BLaER1 (cell line): ENCODE data around the gene KCNIP4.

ENCODE experiments used
- H3K27ac ChIP-seq: shearing (Covaris generic); formaldehyde crosslinking; 2 replicates; pipeline ENCODE4 v1.8.1; 2022
- H3K27me3 ChIP-seq: shearing (Covaris generic); formaldehyde crosslinking; 2 replicates; pipeline ENCODE4 v1.8.1; 2022
- H3K36me3 ChIP-seq: shearing (Covaris generic); formaldehyde crosslinking; 2 replicates; pipeline ENCODE4 v1.8.1; 2022
- H3K4me1 ChIP-seq: shearing (Covaris generic); formaldehyde crosslinking; 2 replicates; pipeline ENCODE4 v1.8.1; 2022
- H3K4me2 ChIP-seq: shearing (Covaris generic); formaldehyde crosslinking; 2 replicates; pipeline ENCODE4 v1.8.1; 2022
- H3K4me3 ChIP-seq: shearing (Covaris generic); formaldehyde crosslinking; 2 replicates; pipeline ENCODE4 v1.8.1; 2022
- H3K9ac ChIP-seq: shearing (Covaris generic); formaldehyde crosslinking; 2 replicates; pipeline ENCODE4 v1.8.1; 2022
- H3K9me3 ChIP-seq: shearing (Covaris generic); formaldehyde crosslinking; 2 replicates; pipeline ENCODE4 v1.8.1; 2022
- H4K20me1 ChIP-seq: shearing (Covaris generic); formaldehyde crosslinking; 2 replicates; pipeline ENCODE4 v1.8.1; 2022
- Cebpa-rat ChIP-seq: shearing (Covaris generic); IDR thresholded peaks from 2 replicates; pipeline ENCODE4 v1.8.1; 2022

KCNIP4 gene

DNA sequence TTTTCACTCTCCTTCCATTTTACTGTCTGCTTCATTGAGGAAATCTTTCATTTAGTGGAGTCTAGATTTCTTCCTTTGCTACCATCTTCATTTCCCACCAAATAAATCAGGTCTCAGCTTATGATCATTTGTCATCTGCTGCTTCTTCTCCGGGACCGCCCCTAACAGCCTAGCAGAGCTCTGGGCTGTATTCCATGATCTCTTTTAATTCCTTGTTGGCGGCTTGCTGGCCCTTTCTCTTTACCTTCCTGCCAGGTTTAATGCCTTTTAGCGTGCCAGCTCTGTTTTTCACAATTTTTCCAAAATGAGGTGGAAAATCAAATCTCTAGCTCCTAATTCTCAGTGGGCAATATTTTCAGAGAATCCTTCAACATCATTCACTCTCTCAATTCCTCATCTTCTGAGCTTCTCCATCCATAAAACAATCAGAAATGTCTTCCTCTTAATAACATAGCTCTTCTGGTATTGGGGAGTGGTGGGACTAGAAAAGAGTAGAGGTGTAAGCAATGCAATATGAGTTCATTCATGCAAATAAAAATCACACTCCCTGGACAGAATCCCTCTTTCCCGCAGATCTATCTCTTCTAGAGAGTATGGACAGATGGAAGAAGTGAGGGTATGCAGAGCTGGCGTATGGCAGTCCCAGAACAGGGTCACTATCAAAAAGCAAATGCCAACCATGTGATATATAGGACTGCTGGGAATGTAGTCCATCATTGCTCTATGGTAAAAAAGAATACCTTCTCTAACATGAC is 491.3 kb downstream of the KCNIP4 start:
- no peak overlapping the region for H3K4me3 ChIP-seq
- no peaks in the 10 kb centered on the region for H4K20me1 ChIP-seq
- no peak overlapping the region for H3K4me2 ChIP-seq
- H3K9me3 ChIP-seq: no peaks in the 10 kb centered on the region
- H3K36me3 ChIP-seq: no peaks in the 10 kb centered on the region
- no peak for TF ChIP-seq Cebpa-rat
- H3K9ac ChIP-seq: no peak overlapping the region
- H3K27ac ChIP-seq: no peak overlapping the region
- no peaks in the 10 kb centered on the region for H3K4me1 ChIP-seq
- no peaks in the 10 kb centered on the region for H3K27me3 ChIP-seq

DNA sequence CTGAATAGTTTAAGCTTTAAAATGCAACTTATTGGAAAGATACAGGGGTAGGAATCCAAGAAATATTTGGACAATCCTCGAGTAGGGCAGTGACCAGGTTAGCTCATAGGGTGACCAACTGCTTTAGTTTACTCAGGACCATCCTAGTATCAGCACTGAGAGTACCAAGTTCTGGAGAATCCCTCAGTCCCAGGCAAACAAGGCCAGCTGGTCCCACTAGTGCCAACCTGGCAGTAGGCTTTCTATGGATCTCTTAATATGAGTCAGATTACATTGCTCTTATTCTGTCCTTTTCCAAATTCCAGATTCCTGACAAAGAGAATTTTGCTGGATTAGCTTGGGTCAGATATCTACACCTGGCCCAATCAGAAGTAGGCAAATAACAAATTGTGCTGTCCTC is 493.7 kb downstream of the KCNIP4 start:
- TF ChIP-seq Cebpa-rat: no peak
- Histone ChIP-seq H3K9me3 (no peaks in the 10 kb centered on the region), H3K4me2 (no peak overlapping the region), H3K27ac (no peak overlapping the region), H3K4me1 (no peaks in the 10 kb centered on the region), H3K36me3 (no peaks in the 10 kb centered on the region), H3K4me3 (no peak overlapping the region), H3K27me3 (no peaks in the 10 kb centered on the region), H4K20me1 (no peaks in the 10 kb centered on the region), H3K9ac (no peak overlapping the region)

DNA sequence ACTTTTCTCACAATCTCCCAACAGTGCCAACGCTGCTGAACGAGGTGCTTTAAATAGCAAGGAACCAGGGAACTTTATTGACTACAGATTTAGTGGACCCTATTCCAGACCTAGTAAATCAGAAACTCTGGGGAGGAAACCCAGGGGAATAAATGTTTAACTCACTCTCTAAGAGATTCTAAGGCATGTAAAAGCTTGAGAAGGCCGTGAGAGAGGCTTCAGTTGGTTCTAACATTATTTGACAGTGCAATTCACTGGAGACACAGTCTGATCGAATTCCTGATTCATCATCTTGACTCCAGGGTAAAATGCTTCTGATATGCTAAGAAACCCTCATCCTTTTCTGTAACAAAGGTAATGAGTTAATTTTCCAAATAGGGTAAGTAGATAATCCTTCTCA is 494.4 kb downstream of the KCNIP4 start:
- TF ChIP-seq Cebpa-rat: no peak
- no peaks in the 10 kb centered on the region for H3K36me3 ChIP-seq

DNA sequence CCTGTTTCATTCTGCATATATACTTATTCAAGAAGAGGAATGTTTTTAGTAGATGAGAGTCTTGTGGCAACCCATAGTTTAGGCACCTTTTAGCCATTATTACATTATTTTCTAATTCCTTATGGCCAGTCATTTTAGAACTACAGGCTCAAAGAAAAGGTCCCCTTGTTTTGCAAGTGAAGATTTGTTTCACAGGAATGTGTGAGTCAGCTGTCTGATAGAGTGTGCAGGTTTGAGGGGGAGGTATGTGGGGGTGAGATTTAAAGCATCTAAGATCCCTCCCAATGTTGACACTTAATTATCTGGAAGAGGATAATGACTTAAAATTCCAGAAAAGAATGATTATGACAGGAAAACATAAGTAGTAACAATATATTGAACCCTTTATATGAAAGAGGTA is 495.6 kb downstream of the KCNIP4 start:
- Histone ChIP-seq H3K4me1 (no peaks in the 10 kb centered on the region), H3K9me3 (no peaks in the 10 kb centered on the region), H3K27me3 (no peaks in the 10 kb centered on the region), H3K9ac (no peak overlapping the region), H3K36me3 (no peaks in the 10 kb centered on the region), H3K4me2 (no peak overlapping the region), H4K20me1 (no peaks in the 10 kb centered on the region), H3K27ac (no peak overlapping the region), H3K4me3 (no peak overlapping the region)
- TF ChIP-seq Cebpa-rat: no peak

More for the DNA sequence above, 494.4 kb downstream of the KCNIP4 start:
- Histone ChIP-seq H4K20me1 (no peaks in the 10 kb centered on the region), H3K4me3 (no peak overlapping the region), H3K9me3 (no peaks in the 10 kb centered on the region), H3K9ac (no peak overlapping the region), H3K4me1 (no peaks in the 10 kb centered on the region), H3K4me2 (no peak overlapping the region), H3K27me3 (no peaks in the 10 kb centered on the region), H3K27ac (no peak overlapping the region)

DNA sequence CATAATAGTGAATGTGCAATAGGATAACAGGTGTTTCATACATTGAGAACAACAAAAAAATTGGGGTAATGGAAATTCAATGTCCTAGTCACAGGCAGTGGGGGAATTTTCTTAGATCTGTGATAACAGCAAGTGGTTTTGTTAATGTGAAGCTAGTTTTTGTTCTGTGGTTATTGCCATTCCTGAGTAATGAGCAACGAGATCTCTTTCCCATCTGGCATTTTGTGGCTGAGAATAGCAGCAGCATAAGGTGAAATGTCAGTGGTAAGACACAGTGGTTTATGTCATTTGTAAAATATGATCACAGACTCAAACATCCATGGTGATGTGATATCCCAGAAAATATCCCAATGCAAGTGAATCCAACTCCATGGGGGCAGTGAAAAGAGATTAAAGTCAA is 497.5 kb downstream of the KCNIP4 start:
- Histone ChIP-seq H3K27me3 (no peaks in the 10 kb centered on the region), H3K27ac (no peak overlapping the region), H3K9ac (no peak overlapping the region), H3K4me3 (no peak overlapping the region), H4K20me1 (no peaks in the 10 kb centered on the region), H3K4me2 (no peak overlapping the region), H3K36me3 (no peaks in the 10 kb centered on the region), H3K4me1 (no peaks in the 10 kb centered on the region), H3K9me3 (no peaks in the 10 kb centered on the region)
- TF ChIP-seq Cebpa-rat: no peak

DNA sequence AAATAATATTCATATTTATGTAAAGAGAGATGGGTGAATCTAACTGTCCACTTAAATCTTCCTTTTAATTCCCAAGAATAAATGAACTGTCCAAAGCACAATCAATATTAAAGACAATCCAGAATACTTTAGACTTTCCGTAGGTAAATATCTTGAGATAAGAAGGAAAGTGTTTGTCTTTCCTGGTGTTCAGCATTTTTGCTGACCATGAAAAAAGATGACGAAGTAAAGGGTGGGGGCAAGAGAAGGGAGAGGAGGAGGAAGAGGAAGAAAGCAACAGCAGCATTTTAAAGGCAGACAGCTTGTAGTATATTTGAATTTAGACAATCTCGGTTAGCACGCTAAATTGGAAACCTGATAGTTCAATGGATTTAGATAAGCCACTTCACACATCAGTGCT is 498.2 kb downstream of the KCNIP4 start:
- Histone ChIP-seq H3K36me3 (no peaks in the 10 kb centered on the region), H3K9me3 (no peaks in the 10 kb centered on the region), H3K4me2 (no peak overlapping the region), H3K27me3 (no peaks in the 10 kb centered on the region), H3K4me3 (no peak overlapping the region), H4K20me1 (no peaks in the 10 kb centered on the region), H3K9ac (no peak overlapping the region), H3K27ac (no peak overlapping the region), H3K4me1 (no peaks in the 10 kb centered on the region)
- TF ChIP-seq Cebpa-rat: no peak

DNA sequence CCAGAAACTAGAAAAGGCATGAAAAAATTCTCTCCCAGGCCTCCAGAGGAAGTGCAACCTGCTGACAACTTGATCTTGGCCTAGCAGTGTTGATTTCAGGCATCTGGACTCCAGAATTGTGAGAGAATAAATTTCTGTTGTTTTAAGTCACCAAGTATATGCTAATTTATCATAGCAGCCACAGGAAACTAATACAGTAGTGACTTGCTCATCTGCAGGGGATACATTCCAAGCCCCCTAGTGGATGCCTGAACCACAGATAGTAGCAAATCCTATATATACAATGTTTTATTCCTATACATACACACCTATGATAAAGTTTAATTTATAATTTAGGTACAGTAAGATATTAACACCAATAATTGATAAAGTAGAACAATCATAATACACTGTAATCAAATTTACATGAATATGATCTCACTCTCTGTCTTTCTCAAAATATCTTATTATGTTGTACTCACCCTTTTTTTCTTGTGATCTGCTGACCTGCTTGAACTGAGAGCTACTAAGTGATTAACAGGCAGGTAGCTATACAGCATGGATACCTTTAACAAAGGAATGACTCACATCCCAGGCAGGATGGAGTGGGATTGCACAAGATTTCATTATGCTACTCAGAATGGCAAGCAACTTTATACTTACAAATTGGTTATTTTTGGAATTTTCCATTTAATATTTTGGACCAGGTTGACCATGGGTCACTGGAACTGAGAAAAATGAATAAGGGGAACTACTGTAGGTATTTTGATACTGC is 501.1 kb downstream of the KCNIP4 start:
- H3K36me3 ChIP-seq: no peaks in the 10 kb centered on the region
- H3K27ac ChIP-seq: no peak overlapping the region
- H3K4me3 ChIP-seq: no peak overlapping the region
- H3K4me1 ChIP-seq: no peaks in the 10 kb centered on the region
- H4K20me1 ChIP-seq: no peaks in the 10 kb centered on the region
- no peaks in the 10 kb centered on the region for H3K27me3 ChIP-seq
- no peak overlapping the region for H3K9ac ChIP-seq
- no peak overlapping the region for H3K4me2 ChIP-seq
- no peaks in the 10 kb centered on the region for H3K9me3 ChIP-seq
- TF ChIP-seq Cebpa-rat: no peak

DNA sequence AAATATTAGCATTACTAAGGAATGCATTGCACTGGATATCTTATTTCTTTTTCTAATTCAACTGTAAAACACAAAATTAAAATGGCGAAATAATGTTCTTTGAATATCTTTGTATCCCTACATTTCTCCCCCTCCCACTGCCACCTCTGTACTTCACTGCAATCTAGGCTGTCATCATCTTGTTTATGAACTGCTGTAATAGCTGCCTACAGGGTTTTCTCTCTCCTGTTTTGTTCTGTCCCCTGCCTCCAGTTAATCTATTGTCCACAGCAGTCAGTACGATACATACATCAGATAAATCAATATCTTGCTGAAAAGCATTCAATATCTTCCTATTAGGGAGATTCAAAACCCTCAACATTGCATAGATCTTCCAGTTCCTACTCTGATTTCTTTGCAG is 528.4 kb downstream of the KCNIP4 start:
- Histone ChIP-seq H3K4me3 (no peak overlapping the region), H3K9me3 (no peaks in the 10 kb centered on the region), H3K27ac (no peak overlapping the region), H3K4me2 (no peak overlapping the region), H3K9ac (no peak overlapping the region), H3K27me3 (no peaks in the 10 kb centered on the region), H4K20me1 (no peaks in the 10 kb centered on the region), H3K36me3 (no peaks in the 10 kb centered on the region), H3K4me1 (no peaks in the 10 kb centered on the region)
- no peak for TF ChIP-seq Cebpa-rat

DNA sequence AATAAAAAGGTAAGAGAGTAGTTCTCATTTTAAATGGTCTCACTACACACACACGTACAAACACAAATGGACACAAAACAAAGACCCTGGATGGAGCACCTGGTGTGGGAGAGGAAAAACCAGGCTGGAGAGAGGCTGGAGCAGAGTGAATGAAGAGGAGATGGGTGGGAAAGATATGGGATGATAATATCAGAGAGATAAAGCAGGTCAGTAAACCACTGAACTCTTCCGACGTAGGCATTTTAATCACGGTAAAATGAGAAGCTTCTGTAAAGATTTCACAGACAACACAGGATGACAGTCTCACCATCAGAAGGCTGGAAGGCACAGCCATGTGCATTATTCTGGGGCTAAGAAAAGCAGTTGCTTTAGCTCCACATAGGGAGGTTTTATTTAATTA is 532.8 kb downstream of the KCNIP4 start:
- no peak overlapping the region for H3K4me2 ChIP-seq
- H3K9me3 ChIP-seq: no peaks in the 10 kb centered on the region
- H3K4me1 ChIP-seq: no peaks in the 10 kb centered on the region
- H3K4me3 ChIP-seq: no peak overlapping the region
- H4K20me1 ChIP-seq: no peaks in the 10 kb centered on the region
- H3K9ac ChIP-seq: no peak overlapping the region
- H3K27ac ChIP-seq: no peak overlapping the region
- H3K27me3 ChIP-seq: no peaks in the 10 kb centered on the region
- TF ChIP-seq Cebpa-rat: no peak
- no peaks in the 10 kb centered on the region for H3K36me3 ChIP-seq

DNA sequence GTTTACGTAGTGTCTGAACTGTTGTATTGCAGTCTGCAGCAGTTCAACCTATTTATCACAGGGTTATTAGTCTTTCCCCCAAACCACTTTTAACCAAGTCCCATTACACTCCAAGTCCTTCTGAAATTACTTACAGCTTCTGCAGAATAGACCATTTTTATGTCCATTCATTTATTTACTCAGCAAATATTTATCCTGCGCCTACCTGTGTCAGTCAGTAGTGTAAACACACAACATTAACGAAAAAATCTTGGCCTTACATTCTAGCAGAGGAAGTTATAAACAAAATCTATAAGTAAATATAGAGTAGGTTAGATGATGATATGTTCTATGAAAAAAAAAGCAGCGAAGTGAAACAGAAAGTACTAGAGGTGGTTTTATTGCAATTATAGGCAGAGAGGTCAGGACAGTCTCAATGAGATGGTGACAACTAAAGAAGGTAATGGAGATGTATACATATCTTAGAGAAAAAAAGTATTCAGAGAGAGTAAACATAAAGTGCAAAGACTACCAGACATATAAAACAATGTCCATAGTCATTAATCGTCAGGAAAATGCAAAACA is 534.7 kb downstream of the KCNIP4 start:
- no peaks in the 10 kb centered on the region for H3K27me3 ChIP-seq
- TF ChIP-seq Cebpa-rat: no peak
- H4K20me1 ChIP-seq: no peaks in the 10 kb centered on the region
- no peaks in the 10 kb centered on the region for H3K9me3 ChIP-seq
- H3K9ac ChIP-seq: no peak overlapping the region
- H3K4me2 ChIP-seq: no peak overlapping the region
- no peak overlapping the region for H3K4me3 ChIP-seq
- no peak overlapping the region for H3K27ac ChIP-seq
- H3K36me3 ChIP-seq: no peaks in the 10 kb centered on the region
- no peaks in the 10 kb centered on the region for H3K4me1 ChIP-seq
